ENCODE results near the gene CYSRT1.

Gene CYSRT1

GRCh38 chr9:137190315-137190856 is 34.6 kb upstream of the CYSRT1 start:
- DNase-seq: no peak

DNA sequence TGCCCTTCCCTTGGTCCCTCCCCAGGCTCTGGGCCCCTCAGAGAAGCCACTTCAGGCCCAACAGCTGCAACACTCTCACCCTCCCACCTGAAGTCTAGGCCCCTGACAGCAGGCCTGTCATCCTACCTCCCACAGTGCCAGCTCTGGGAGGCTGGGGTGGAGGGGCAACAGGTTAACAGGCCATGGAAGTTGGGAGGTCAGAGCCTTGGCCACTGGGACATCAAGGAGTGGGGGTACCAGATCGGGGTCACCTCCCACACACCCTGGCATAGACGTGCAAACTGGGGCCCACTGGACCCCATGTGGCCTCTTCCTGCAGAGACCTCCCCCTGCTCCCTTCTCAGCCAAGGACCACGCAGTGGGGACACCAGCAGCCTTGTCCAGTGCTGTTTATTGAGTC is 33.7 kb upstream of the CYSRT1 start:
- no peak for DNase-seq

GRCh38 chr9:137191691-137192447 is 33.1 kb upstream of the CYSRT1 start:
- no peak for DNase-seq

GRCh38 chr9:137192448-137192780 is 32.6 kb upstream of the CYSRT1 start:
- DNase-seq: no peak

GRCh38 chr9:137192859-137193258 is 32.1 kb upstream of the CYSRT1 start:
- DNase-seq: no peak

DNA sequence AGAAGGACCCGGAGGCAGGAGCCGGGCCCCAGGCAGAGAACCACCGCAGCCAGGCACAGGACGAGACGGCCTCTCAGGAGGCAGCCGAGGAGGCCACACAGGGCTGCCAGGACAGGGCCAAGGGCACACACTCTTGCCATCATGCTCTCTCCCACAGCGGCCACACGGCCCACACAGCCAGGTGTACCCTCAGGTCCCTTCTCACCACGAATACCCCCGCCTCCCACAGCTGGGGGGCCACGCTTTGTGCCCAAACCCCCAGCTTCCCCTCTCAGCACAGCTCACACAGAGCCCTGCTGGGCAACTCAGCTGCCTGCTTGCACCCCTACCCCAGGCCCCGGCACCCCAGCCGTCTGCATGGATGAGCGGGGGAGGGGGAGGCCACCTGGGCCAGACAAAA is 31.2 kb upstream of the CYSRT1 start:
- no peak for DNase-seq

DNA sequence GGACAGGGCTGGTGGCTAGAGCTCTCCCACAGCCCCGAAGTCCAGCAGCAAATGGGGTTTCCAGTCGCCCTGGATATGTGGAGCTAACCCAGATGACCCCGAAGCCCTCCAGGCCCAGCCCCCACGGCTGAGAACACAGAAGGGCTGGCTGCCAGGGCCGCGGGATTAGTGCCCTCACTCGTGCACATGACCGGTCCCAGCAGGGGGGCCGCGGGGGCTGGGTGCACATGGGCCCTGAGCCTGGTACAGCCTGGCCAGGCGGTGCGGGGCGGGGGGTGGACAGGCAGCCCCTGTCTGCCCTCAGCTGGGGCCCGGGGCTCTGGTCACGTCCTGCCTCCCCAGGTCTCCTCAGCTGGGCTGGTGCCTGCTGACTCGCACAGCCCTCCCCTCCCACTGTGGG is 30.6 kb upstream of the CYSRT1 start:
- DNase-seq: no peak

- DNase-seq: no peak
These were observed 30.1 kb upstream of the CYSRT1 start for GRCh38 chr9:137194909-137195308.

DNA sequence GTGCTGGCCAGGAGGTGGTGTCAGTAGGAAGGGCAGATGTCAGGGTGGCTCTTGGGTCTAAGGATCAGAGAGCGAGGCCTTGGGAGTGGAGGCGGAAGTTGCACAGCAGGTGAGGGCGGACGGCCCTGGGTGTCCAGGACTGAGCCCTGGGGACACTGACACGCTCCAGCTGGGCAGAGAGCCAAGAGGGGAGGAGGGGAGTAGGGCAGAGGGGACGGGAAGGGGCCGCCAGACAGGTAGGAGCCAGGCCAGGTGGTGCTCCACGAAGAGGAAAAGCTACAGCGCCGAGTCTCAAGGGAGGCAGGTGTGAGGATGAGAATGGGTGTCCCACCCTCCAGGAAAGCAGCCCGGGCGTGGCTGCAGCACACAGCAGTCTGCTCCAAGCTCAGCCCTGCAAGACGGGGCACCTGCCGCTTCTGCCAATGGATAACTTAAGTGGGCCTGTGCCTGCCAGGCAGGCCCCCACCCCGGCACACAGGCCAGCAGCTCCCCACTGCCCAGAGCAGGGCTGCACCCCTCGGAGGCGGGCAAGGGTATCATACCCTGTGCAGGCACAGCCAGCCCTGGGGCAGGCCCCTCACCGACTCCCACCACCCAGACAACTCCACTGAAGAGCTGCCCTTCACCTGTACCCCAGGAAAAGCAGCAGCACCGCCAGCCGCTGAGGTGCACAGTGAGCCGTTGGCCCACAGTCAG is 29.3 kb upstream of the CYSRT1 start:
- DNase-seq: no peak

- DNase-seq: no peak
These were observed 26.7 kb upstream of the CYSRT1 start for GRCh38 chr9:137198051-137198901.

DNA sequence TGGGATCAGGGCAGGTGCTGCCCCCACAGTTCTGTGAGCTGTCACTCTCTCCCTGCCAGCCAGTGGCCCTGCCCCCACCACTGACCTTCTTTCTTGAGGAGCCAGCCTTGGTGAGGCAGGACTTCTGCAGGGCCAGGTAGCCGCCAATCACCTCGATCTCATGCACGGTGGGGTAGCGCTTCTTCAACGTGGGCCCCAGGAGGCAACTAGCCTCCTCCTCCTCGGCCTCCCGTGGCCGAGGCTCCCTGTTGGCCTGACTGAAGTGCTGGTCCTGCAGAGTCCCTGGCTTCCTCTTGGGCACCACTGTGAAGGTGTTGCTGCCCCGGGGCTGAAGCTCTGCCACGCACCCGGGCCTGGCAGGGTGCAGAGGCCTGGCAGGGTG is 26.1 kb upstream of the CYSRT1 start:
- DNase-seq: no peak

DNA sequence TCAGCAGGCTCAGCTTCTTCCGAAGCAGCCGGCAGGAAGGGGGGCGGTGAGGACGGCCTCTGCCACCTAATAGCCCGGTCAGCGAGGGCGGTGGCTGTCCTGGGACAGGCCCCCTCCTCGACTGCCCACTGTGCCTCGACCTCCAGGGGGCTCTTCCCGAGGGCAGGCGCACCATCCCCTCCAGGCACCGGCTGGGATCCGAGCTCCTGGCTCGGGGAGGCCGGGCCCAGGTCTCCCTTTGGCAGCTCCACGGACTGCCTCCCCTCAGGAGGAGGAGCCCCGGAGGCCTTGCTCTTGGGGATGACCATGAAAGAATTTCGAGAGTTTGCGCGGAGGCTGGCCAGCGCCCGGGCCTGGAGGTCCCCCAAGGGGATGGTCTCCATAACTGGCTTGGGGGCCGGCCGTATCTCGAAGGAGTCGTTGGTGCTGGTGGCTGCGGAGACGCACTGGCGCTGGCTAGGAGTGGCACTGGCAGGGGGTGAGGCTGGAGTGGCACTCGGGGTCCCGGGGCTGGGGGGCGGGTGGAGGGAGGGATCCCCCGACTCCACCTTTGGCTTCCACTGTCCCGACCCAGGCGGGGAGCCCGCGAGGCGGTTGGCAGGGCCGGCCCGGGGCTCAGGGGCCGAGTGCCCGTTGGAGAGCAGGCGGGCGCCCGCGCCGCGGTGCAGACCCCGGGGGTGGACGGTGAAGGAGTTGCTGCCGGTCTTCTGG is 25.4 kb upstream of the CYSRT1 start:
- no peak for DNase-seq

DNA sequence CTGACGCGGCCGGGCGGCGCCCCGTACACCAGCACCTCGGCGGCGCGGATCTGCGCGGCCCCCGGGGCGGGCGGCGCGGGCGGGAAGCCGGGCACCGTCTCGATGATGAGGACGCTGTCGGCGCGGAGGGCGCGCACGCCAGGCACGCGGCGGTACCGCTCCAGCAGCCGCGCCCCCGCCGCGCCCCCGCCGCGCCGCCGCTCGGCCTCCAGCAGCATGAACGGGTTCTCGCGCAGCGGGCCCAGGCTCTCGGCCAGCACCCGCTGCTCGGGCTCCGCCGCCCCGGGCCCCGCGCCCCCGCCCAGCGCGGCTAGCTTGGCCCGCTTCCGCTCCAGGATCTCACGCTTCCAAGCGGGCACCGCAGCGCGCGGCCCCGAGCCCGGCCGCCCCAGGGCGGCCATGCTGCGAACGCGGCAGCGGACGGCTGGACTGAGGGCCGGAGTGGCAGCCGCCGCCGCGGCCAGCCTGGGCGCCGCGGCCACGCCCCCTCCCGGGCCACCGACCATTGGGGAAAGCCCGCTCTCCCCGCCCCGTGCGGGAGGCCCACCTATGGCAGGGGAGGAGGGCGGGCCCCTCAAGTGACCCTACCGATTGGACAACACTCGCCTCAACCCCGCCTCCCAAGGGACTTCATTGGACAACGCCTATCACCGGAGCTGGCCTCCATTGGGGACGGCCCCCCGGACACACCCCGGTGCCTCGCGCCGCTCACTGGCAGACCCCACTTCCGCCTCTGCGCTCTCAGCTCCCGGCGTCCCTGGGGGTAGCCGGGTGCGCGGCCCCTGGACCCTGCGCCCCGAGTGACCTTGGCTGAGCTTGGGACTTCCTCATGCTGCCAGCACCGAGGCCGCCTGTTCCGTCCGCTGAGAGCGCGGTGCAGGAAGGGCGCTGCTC is 24.4 kb upstream of the CYSRT1 start, which contains the start of gene TPRN:
Gene TPRN (minus strand): TSS at position 431 of the 894 bp plus-strand sequence. CDS start 30 bp downstream, at position 401.
- DNase-seq: peak; percentile 99

GRCh38 chr9:137201205-137201868 is 23.6 kb upstream of the CYSRT1 start:
- no peak for DNase-seq

DNA sequence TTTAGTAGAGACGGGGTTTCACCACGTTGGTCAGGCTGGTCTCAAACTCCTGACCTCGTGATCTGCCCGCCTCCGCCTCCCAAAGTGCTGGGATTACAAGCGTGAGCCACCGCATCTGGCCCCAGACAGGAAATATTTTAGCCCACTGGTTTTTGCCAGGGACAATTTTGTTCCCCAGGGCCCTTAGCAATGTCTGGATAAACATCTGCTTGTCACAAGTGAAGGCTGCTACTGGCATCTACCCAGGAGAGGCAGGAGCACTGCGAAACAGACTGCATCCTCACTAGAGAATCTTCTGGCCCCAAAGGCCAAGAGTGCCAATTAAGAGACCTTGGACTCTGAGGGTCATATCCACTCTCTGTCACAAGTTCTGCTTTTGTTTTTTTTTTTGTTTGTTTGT is 22.0 kb upstream of the CYSRT1 start:
- no peak for DNase-seq

DNA sequence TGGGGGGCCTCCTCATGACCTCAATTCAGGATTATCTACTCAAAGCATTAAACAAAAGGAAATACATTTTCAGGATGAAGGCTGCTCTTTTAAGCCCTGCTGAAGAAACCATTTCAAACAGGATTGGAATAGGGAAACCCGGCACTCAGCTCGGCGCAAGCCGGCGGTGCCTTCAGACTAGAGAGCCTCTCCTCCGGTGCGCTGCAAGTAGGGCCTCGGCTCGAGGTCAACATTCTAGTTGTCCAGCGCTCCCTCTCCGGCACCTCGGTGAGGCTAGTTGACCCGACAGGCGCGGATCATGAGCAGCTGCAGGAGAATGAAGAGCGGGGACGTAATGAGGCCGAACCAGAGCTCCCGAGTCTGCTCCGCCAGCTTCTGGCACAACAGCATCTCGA is 20.2 kb upstream of the CYSRT1 start:
- DNase-seq: no peak

DNA sequence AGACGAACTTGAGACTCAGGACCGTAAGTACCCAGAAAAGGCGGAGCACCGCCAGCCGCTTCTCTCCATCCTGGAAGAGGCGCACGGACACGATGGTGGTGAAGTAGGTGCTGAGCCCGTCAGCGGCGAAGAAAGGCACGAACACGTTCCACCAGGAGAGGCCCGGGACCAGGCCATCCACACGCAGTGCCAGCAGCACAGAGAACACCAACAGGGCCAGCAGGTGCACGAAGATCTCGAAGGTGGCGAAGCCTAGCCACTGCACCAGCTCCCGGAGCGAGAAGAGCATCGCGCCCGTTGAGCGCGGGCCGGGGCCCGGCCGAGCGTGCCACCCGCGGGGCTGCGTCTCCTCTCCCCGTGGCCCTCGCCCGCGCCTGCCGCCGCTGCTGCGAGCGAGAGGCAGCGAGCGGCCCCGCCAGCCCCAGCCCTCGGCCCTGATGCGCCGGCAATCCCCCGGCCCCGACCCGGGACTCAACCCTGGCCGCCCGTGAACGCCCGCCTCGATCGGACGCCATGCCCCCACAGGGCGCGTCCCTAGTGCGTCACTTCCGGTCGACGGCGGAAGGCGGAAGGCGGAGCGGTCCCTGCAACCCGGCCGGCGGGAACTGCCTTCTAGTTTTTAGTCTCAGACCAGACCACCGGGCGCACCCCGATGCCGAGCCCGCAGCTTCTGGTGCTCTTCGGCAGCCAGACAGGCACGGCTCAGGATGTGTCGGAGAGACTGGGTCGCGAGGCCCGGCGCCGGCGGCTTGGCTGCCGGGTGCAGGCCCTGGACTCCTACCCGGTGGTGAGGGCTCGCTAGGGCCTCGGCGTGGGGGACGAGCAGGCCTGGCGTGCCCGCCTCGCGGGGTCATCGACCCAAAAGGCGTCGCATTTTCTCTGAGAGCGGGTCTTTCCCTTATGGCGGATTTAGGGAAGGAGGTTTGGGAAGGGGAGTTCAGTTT is 19.6 kb upstream of the CYSRT1 start, which contains the start of the genes NDOR1 and TMEM203:
Gene NDOR1 (plus strand): TSS at position 575 of the 944 bp plus-strand sequence. CDS start 78 bp downstream, at position 653.
Gene TMEM203 (minus strand): TSS at position 523 of the 944 bp plus-strand sequence. CDS start 234 bp downstream, at position 289.
- peak; percentile 85 for DNase-seq

DNA sequence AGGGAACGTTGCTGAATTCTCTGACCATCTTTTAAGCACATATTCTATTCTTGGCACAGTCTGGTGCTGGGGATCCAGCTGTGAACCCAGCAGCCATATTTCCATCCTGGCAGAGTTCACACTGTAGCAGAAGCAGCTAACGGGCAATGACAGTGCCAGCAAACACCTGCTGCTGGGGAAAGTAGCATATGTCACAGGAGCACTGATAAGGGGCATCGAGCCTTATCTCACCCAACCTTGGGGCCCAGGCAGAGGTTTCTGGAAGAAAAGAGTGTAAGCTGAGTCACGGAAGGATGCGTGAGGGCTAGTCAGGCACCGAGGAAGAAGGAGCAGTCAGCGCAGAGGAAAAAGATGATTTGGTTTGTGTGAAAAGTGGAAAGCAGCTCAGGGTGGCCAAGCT is 18.4 kb upstream of the CYSRT1 start:
- DNase-seq: no peak

GRCh38 chr9:137211532-137211931 is 13.4 kb upstream of the CYSRT1 start:
- DNase-seq: no peak
